Stomach smooth muscle (tissue), 2 donors: ENCODE measurements around the gene TBC1D2.

ENCODE experiments used
- H3K27ac ChIP-seq: one replicate; pipeline ENCODE4 v1.7.0; 2013; ENCODE audit warnings: mild to moderate bottlenecking, low read length, inconsistent platforms
- H3K27me3 ChIP-seq, 2 donors: one replicate each; pipeline ENCODE4 v1.7.0; 2013; ENCODE audit warnings: low read length in 2 of 2; ENCODE audit not compliant: insufficient read depth in 2 of 2, control insufficient read depth in 1 of 2
- H3K36me3 ChIP-seq, 2 donors: one replicate each; pipeline ENCODE4 v1.7.0; 2013; ENCODE audit warnings: low read length in 2 of 2; ENCODE audit not compliant: control insufficient read depth in 2 of 2, insufficient read depth in 2 of 2
- H3K4me1 ChIP-seq: one replicate; pipeline ENCODE4 v1.7.0; 2013; ENCODE audit warnings: low read length; ENCODE audit not compliant: control insufficient read depth, insufficient read depth
- H3K4me3 ChIP-seq, 2 donors: one replicate each; pipeline ENCODE4 v1.7.0; 2013; ENCODE audit warnings: low read length in 2 of 2
- H3K9ac ChIP-seq, 2 donors: one replicate each; pipeline ENCODE4 v1.7.0; 2013; ENCODE audit warnings: low read length in 2 of 2, mild to moderate bottlenecking in 1 of 2
- H3K9me3 ChIP-seq, 2 donors: one replicate each; pipeline ENCODE4 v1.7.0; 2013; ENCODE audit warnings: low read length in 2 of 2; ENCODE audit not compliant: control insufficient read depth in 2 of 2
- donor health status: healthy.
- donor health status: Pancreatic carcinoma.

TBC1D2 gene

GRCh38 chr9:98218562-98219363 lies 36.7 kb downstream of the TBC1D2 start:
- Histone ChIP-seq H3K36me3 (peaks cover 0 to 9% of the 10 kb centered on the region in 2 donors), H3K4me1 (no peaks in the 10 kb centered on the region), H3K4me3 (no peak overlapping the region), H3K9ac (no peak overlapping the region), H3K27ac (no peak overlapping the region), H3K9me3 (no peaks in the 10 kb centered on the region), H3K27me3 (no peaks in the 10 kb centered on the region)

DNA sequence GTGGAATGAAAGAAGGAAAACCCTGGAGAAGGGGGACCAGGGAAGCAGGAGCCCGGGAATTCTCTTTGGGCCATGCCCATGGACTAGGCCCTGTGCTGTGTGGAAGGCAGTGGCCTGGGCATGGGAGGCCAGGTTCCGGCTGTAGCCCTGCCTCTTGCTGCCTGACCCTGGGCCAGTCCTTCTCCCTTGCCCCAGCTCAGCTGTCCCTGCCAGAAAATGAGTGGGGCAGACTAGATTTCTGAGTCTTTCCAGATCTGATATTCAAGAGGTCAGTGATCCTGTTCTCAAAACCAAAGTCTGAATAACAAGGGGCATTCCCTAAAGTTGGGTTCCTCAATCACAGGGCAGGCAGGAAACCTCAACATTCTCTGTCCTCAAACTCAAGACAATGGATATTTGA lies 38.2 kb downstream of the TBC1D2 start:
- Histone ChIP-seq H3K4me1 (no peaks in the 10 kb centered on the region), H3K36me3 (peaks cover 0 to 12% of the 10 kb centered on the region in 2 donors), H3K9me3 (no peaks in the 10 kb centered on the region), H3K27me3 (no peaks in the 10 kb centered on the region), H3K9ac (no peak overlapping the region), H3K4me3 (no peak overlapping the region), H3K27ac (no peak overlapping the region)

DNA sequence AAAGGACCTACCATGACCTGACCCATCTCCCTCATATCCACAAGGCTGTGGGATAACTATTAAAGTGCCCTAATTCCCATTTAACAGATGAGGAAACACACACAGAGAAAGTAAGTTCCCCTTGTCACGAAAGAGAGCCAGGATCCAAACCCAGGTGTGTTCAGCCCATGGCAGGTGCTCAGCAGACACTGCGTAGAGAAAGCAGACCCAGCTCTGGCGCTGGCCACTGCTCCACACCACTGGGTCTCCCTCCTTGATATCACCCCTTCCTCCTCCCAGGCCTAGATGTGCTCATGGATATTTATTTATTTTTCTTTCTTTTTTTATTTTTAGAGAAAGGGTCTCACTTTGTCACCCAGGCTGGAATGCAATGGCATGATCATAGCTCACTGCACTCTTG lies 39.1 kb downstream of the TBC1D2 start:
- no peaks in the 10 kb centered on the region for H3K4me1 ChIP-seq
- no peak overlapping the region for H3K9ac ChIP-seq
- peaks cover 0 to 12% of the 10 kb centered on the region in 2 donors for H3K36me3 ChIP-seq
- H3K27me3 ChIP-seq, result no peaks in the 10 kb centered on the region
- no peak overlapping the region for H3K4me3 ChIP-seq
- H3K27ac ChIP-seq, result no peak overlapping the region
- no peaks in the 10 kb centered on the region for H3K9me3 ChIP-seq

DNA sequence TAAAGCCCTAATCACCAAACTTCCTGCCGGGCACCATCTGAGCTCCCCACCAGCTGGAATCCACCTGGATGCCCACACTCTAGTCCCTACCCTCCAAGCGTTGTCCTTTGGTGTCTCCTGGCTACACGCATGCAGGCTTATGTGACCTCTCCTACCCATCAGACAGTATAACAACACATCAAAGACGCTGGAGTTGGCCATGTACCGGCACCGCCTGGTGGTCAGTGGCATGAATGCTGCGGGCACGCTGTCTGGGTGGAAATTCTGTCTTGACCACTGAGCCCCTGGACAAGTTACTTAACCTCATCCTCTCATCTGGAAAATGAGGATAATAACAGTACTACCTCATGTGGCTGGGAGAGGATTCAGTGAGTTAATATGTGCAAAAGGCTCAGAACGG lies 39.6 kb downstream of the TBC1D2 start:
- H3K9ac ChIP-seq, result no peak overlapping the region
- H3K4me1 ChIP-seq, result no peaks in the 10 kb centered on the region
- H3K9me3 ChIP-seq, result no peaks in the 10 kb centered on the region
- no peaks in the 10 kb centered on the region for H3K27me3 ChIP-seq
- H3K27ac ChIP-seq, result no peak overlapping the region
- H3K36me3 ChIP-seq, result peaks cover 0 to 12% of the 10 kb centered on the region in 2 donors
- no peak overlapping the region for H3K4me3 ChIP-seq

DNA sequence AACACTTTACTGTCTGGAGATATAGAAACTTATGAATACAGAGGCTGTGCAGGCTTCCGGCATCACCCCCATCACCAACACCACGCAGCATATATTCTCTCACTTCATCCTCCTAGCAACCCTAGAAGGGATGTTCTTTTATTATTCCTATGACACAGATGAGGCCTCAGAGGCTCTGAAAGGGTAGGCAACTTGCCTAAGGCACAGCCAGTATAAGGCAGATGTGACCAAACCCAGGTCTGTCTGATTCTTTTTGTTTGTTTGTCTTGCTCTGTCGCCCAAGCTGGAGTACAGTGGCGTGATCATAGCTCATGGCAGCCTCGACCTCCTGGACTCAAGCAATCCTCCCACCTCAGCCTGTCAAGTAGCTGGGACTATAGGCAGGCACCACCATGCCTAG lies 40.2 kb downstream of the TBC1D2 start:
- Histone ChIP-seq H3K36me3 (peaks cover 0 to 8% of the 10 kb centered on the region in 2 donors), H3K4me3 (no peak overlapping the region), H3K9me3 (no peaks in the 10 kb centered on the region), H3K27me3 (no peaks in the 10 kb centered on the region), H3K27ac (no peak overlapping the region), H3K9ac (no peak overlapping the region), H3K4me1 (no peaks in the 10 kb centered on the region)

- Histone ChIP-seq H3K36me3 (peaks cover 0 to 9% of the 10 kb centered on the region in 2 donors), H3K27ac (no peak overlapping the region), H3K9ac (no peak overlapping the region), H3K27me3 (no peaks in the 10 kb centered on the region), H3K4me3 (no peak overlapping the region), H3K4me1 (no peaks in the 10 kb centered on the region), H3K9me3 (no peaks in the 10 kb centered on the region)
Measured at GRCh38 chr9:98214811-98215210, 40.6 kb downstream of the TBC1D2 start.

DNA sequence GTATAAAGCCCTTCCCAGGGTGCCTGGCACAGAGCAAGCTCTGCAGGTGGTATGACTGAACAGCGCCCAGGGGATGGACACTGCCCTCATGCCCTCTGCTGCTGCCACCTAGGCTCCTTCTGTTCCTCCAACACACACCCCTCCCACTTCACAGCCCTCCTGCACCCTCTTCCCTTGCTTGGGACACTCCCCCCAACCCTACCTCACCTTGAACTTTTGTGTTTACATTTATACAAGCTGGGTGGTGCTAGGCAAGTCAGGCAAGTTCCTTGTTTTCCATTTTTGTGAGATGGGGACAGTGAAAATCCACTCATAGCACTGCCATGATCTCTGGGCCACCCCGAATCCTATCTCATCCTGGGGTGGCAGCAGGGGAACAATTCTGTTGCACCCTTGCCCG lies 44.2 kb downstream of the TBC1D2 start:
- Histone ChIP-seq H3K9me3 (no peaks in the 10 kb centered on the region), H3K27ac (no peak overlapping the region), H3K4me1 (no peaks in the 10 kb centered on the region), H3K9ac (no peak overlapping the region), H3K27me3 (no peaks in the 10 kb centered on the region), H3K4me3 (no peak overlapping the region), H3K36me3 (peaks cover 0 to 5% of the 10 kb centered on the region in 2 donors)

DNA sequence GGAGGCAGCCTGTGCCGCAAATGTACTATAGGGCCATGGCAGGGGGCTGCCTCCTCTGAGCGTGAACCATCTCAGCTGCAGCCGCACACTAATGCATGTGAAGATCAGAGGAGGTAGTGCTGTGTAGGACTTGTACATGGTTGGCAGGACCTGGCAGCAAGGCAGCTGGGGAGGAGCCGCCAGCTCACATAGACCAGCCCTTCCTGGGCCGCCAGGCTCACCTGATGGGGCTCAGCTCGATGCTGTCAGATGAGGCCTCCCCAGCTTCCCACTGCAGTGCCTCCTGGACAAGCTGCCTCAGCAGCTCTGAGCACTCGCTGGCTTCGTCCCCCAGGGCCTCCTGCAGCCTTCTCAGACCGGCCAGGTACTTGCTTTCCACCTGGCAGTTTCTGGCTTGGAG lies 45.0 kb downstream of the TBC1D2 start:
- Histone ChIP-seq H3K4me3 (no peak overlapping the region), H3K9ac (no peak overlapping the region), H3K27ac (no peak overlapping the region), H3K36me3 (peaks cover 0 to 5% of the 10 kb centered on the region in 2 donors), H3K27me3 (no peaks in the 10 kb centered on the region), H3K9me3 (no peaks in the 10 kb centered on the region), H3K4me1 (peaks cover 5% of the 10 kb centered on the region)

- Histone ChIP-seq H3K9me3 (no peaks in the 10 kb centered on the region), H3K4me3 (no peak overlapping the region), H3K9ac (no peak overlapping the region), H3K4me1 (peaks cover 5% of the 10 kb centered on the region), H3K36me3 (peaks cover 0 to 5% of the 10 kb centered on the region in 2 donors), H3K27ac (no peak overlapping the region), H3K27me3 (no peaks in the 10 kb centered on the region)
Measured at GRCh38 chr9:98209530-98209929, 45.9 kb downstream of the TBC1D2 start.

DNA sequence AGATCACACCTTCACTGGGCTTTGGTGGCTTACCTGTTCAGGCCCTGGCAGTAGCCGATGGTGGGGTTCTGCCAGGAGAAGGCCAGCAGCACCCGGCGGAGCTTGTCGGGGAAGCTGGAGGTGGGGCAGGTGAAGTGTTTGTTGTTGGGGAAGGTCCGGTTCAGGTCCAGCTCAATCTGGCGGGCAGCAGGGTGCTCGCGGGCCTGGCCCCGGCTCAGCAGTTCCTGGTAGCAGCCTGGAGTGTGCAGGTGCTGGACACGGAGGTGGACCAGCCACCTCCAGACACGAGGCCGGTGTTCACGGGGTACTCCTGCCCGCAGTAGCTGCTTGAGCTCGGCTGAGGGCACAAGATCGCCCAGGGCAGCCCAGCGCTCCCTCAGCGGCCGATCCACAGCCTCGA lies 46.8 kb downstream of the TBC1D2 start:
- H3K9me3 ChIP-seq, result no peaks in the 10 kb centered on the region
- no peak overlapping the region for H3K9ac ChIP-seq
- peaks cover 0 to 5% of the 10 kb centered on the region in 2 donors for H3K36me3 ChIP-seq
- peaks cover 5% of the 10 kb centered on the region for H3K4me1 ChIP-seq
- no peak overlapping the region for H3K4me3 ChIP-seq
- no peaks in the 10 kb centered on the region for H3K27me3 ChIP-seq
- H3K27ac ChIP-seq, result no peak overlapping the region

- Histone ChIP-seq H3K9ac (no peak overlapping the region), H3K4me1 (peaks cover 5% of the 10 kb centered on the region), H3K27me3 (no peaks in the 10 kb centered on the region), H3K4me3 (no peak overlapping the region), H3K9me3 (no peaks in the 10 kb centered on the region), H3K36me3 (peaks cover 0 to 2% of the 10 kb centered on the region in 2 donors), H3K27ac (no peak overlapping the region)
Measured at GRCh38 chr9:98207606-98208005, 47.8 kb downstream of the TBC1D2 start.
